Retinal pigment epithelial cell (primary cell): ENCODE measurements around the gene SLC6A9.

ENCODE experiments used
- DNase-seq: peaks from one replicate; pipeline ENCODE4 v3.0.0-alpha.2; 2010; ENCODE audit warnings: low read depth
- H3K4me3 ChIP-seq: 2 replicates; pipeline ENCODE4 v1.5.1; 2011; ENCODE audit warnings: mild to moderate bottlenecking, low read length, control low read depth, moderate library complexity
- CTCF ChIP-seq: conservative IDR thresholded peaks from 2 replicates; pipeline ENCODE4 v1.5.1; 2011; ENCODE audit warnings: low read depth, low read length, control low read depth, inconsistent platforms

SLC6A9 gene

DNA sequence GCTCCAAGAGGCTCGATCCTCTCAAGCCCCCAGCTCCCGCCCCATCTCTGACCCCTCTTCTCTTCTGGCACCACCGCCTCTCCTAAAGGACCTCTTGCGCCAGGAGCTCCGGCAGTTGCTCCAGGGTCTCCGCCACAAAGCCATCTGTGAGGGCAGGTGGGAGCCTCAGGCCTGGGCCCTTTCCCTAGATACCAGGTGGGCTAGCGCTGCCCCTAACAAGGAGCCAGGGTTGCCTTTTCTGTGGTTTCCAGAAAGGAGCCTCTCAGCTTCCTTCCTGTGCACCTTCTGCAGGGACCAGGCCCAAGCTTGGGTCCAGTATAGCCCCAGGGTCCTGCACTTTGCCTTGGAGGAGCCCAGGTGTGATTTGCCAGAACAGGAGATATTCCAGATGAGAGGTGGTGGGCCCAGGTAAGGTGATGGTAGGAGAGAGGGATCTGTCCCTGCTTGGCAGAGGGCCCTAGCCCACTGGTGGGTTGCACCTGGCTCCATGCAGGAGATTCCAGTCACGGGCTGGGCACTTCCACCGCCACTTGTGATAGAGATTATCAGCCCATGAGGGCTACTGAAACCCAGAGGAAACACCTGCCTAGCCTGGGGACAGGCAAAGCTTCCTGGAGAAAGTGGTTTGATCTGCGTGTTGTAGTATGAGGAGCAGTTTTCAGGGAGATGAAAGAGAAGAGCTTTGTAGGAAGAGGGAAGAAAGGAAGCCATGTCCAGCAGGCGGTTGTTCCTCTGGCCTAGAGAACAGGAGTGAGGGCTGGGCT, 38.8 kb downstream of the SLC6A9 start:
- no peak for DNase-seq
- no peak for TF ChIP-seq CTCF
- peak overlapping the region; percentile 70 for H3K4me3 ChIP-seq

DNA sequence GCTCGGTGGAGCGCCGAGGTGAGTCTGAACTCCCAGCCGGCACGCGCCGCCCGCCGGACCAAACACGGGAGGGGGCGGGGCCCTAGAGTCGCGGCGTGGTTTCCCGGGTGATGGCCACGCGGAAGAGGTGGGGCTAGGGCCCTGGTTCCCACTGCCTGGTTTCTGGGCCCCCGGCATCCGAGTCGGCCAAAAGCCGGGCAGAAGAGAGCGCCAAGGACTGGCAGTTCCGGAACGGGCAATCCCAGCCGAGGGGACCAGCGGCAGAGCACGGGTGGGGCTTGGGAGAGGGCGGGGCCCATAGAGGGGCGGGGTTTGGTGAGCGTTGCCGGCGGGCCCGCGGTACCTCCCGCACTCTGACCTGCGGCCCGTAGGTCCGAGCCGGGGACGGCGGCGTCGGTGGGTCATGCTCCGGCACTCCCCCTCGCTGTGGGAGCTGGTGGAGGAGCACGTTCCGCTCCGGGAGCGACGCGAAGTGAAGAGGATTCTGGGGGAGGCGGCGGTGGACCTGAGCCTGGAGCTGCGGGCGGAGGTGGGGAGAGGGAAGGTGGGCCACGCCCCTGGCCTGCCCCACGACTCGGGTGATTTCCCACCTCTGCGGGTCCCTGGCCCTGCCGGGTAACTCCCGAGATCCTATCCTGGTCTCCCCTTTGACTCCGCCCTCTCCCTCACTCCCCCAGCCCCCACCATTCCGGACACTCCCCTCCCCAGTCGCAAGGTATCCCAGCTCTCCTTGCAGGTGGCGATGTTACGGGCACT, 39.6 kb downstream of the SLC6A9 start, which contains the start of gene CCDC24:
Gene CCDC24 (plus strand): TSS at position 124 of the 756 bp plus-strand sequence. CDS start 280 bp downstream, at position 404.
- TF ChIP-seq CTCF: no peak
- DNase-seq: no peak
- H3K4me3 ChIP-seq: peak within 1 kb of the TSS; percentile 70

DNA sequence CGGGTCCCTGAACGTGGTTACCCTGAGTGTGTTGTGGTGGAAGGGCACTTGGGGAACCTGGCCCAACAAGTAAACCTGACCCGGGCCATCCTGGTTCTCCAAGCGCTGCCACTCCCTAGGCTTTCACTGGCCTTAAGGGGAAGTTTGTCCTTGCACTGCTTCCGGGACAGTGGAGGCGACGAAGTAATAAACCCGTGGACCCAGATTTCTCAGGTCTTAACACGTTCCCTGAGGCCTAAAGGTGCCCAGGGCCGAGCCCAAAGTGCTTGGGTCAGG, 40.1 kb downstream of the SLC6A9 start:
- no peak for DNase-seq
- TF ChIP-seq CTCF: no peak
- peak overlapping the region; percentile 70 for H3K4me3 ChIP-seq

DNA sequence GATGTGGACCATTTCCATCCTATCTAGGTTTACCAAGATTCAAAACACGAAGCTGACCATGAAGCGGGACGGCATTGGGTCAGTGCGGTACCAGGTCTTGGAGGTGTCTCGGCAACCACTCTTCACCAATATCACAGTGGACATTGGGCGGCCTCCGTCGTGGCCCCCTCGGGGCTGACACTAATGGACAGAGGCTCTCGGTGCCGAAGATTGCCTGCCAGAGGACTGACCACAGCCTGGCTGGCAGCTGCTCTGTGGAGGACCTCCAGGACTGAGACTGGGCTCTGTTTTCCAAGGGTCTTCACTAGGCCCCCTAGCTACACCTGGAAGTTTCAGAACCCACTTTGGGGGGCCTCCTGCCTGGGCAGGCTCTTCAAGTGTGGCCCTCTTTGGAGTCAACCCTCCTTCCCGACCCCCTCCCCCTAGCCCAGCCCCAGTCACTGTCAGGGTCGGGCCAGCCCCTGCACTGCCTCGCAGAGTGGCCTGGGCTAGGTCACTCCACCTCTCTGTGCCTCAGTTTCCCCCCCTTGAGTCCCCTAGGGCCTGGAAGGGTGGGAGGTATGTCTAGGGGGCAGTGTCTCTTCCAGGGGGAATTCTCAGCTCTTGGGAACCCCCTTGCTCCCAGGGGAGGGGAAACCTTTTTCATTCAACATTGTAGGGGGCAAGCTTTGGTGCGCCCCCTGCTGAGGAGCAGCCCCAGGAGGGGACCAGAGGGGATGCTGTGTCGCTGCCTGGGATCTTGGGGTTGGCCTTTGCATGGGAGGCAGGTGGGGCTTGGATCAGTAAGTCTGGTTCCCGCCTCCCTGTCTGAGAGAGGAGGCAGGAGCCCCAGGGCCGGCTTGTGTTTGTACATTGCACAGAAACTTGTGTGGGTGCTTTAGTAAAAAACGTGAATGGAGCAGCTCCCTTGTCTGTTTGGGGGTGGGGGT, 40.7 kb downstream of the SLC6A9 start:
- peak overlapping the region; percentile 70 for H3K4me3 ChIP-seq
- DNase-seq: no peak
- no peak for TF ChIP-seq CTCF

- no peak for DNase-seq
- no peak overlapping the region for H3K4me3 ChIP-seq
- no peak for TF ChIP-seq CTCF
Observed at GRCh38 chr1:43987159-43987902, 43.9 kb downstream of the SLC6A9 start.

- no peak overlapping the region for H3K4me3 ChIP-seq
- no peak for TF ChIP-seq CTCF
- no peak for DNase-seq
Observed at GRCh38 chr1:43986712-43987111, 44.5 kb downstream of the SLC6A9 start.
